GM20000 (cell line): ENCODE results near the gene RNF121.
"Not testable (repeated sequence)": the region's sequence is repeated elsewhere in the genome, so short reads cannot be mapped to it uniquely, and the experiment has no call there.

Experiments used
- DNase-seq: peaks from one replicate; pipeline ENCODE4 v3.0.0; 2012; ENCODE audit warnings: low spot score
- TF ChIP-seq, protein P1 (sequence below): IDR thresholded peaks from 2 replicates; pipeline ENCODE4 v1.5.1; 2012; ENCODE audit warnings: mild to moderate bottlenecking, control low read depth; ENCODE audit errors: extremely low read depth, missing control alignments

The RNF121 gene

GRCh38 chr11:71928737-71929443 lies at the start of gene RNF121:
Gene RNF121 (plus strand): TSS chr11:71929046. CDS start chr11:71929062, 16 bp downstream.
- DNase-seq = peak; percentile 90
- TF ChIP-seq, protein P1, sequence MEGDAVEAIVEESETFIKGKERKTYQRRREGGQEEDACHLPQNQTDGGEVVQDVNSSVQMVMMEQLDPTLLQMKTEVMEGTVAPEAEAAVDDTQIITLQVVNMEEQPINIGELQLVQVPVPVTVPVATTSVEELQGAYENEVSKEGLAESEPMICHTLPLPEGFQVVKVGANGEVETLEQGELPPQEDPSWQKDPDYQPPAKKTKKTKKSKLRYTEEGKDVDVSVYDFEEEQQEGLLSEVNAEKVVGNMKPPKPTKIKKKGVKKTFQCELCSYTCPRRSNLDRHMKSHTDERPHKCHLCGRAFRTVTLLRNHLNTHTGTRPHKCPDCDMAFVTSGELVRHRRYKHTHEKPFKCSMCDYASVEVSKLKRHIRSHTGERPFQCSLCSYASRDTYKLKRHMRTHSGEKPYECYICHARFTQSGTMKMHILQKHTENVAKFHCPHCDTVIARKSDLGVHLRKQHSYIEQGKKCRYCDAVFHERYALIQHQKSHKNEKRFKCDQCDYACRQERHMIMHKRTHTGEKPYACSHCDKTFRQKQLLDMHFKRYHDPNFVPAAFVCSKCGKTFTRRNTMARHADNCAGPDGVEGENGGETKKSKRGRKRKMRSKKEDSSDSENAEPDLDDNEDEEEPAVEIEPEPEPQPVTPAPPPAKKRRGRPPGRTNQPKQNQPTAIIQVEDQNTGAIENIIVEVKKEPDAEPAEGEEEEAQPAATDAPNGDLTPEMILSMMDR = no peak

DNA sequence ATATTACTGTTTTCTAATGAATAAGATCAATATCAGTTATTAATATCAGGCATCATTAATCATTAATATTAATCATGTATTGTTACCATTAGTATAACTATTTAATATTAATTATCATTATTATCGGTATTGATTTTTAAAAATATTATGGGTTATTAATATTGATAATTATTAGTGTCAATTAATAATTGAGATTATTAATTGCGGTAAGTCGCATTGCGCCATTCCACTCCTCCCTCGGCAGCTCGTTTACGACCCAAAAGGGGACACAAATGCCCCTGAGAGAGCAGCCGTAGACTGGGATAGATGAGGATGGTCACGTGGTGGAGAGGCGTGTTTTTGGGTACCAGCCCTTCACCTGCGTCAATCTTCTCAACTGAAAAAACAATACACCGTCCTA lies 43.0 kb upstream of the RNF121 start:
- not testable (repeated sequence) for DNase-seq

GRCh38 chr11:71888335-71889010 lies 40.4 kb upstream of the RNF121 start:
- DNase-seq = not testable (repeated sequence)

- DNase-seq = not testable (repeated sequence)
These were observed 39.5 kb upstream of the RNF121 start for GRCh38 chr11:71889181-71889872.

GRCh38 chr11:71895961-71896360 lies 32.9 kb upstream of the RNF121 start:
- TF ChIP-seq, protein P1 = no peak
- no peak for DNase-seq

GRCh38 chr11:71901137-71901536 lies 27.7 kb upstream of the RNF121 start:
- not testable (repeated sequence) for DNase-seq

DNA sequence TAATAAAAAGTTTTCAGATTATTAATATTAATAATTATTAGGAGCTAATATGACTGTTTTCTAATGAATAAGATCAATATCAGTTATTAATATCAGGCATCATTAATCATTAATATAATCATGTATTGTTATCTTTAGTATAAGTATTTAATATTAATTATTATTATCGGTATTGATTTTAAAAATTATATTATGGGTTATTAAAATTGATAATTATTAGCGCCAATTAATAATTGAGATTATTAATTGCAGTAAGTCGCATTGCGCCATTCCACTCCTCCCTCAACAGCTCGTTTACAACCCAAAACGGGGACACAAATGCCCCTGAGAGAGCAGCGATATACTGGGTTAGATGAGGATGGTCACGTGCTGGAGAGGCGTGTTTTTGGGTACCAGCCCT lies 20.6 kb upstream of the RNF121 start:
- DNase-seq = no peak
- TF ChIP-seq, protein P1 = no peak

DNA sequence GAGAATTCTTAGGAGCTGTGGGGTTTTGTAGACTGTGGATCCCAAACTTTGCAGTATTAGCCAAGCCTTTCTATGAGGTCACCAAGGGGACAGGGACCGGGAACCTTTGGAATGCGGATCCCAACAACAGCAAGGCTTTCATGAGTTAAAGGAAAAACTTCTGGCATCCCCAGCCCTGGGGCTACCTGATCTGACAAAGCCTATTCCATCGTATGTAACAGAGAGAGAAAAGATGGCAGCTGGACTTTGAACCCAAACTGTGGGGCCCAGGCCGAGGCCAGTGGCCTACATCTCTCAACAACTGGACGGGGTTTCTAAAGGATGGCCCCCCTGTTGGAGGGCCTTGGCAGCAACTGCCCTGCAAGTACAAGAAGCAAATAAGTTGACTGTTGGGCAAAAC lies 18.1 kb upstream of the RNF121 start:
- DNase-seq = not testable (repeated sequence)

GRCh38 chr11:71911321-71911985 lies 17.4 kb upstream of the RNF121 start:
- TF ChIP-seq, protein P1 = peak; percentile 19
- DNase-seq = not testable (repeated sequence)

DNA sequence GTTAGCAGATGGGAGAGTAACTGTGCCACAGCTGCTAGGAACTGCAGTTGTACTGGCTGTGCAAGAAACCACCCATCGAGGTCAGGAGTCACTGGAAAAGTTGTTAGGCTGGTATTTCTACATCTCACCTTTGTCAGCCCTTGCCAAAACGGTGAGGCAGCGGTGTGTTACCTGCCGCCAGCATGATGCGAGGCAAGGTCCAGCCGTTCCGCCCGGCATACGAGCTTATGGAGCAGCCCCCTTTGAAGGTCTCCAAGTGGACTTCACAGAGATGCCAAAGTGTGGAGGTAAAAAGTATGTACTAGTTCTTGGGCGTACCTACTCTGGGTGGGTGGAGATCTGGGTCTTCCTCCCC lies 16.9 kb upstream of the RNF121 start:
- DNase-seq = not testable (repeated sequence)
